GM10248 (cell line): ENCODE data around the gene CCNY.

Experiments
- CTCF ChIA-PET: fragments of 300-600 bp; sonication (Branson Sonifier 250); formaldehyde crosslinking; extraction: SDS; loops from one replicate; lab custom pipeline; 2021; ENCODE audit warnings: antibody characterized with exemption; lab: Yijun Ruan, JAX
- POLR2A ChIA-PET: fragments of 350-650 bp; sonication (Branson Sonifier 250); formaldehyde crosslinking; extraction: SDS; loops from one replicate; lab custom pipeline; 2020; ENCODE audit warnings: antibody characterized with exemption; lab: Yijun Ruan, JAX
- DNase-seq: peaks from one replicate; pipeline ENCODE4 v3.0.0; 2012; ENCODE audit errors: extremely low spot score
- TF ChIP-seq, protein P1 (sequence below): IDR thresholded peaks from 2 replicates; pipeline ENCODE4 v1.5.1; 2012; ENCODE audit warnings: mild to moderate bottlenecking, low read depth; ENCODE audit errors: extremely low read depth, missing control alignments, control extremely low read depth

CCNY gene

DNA sequence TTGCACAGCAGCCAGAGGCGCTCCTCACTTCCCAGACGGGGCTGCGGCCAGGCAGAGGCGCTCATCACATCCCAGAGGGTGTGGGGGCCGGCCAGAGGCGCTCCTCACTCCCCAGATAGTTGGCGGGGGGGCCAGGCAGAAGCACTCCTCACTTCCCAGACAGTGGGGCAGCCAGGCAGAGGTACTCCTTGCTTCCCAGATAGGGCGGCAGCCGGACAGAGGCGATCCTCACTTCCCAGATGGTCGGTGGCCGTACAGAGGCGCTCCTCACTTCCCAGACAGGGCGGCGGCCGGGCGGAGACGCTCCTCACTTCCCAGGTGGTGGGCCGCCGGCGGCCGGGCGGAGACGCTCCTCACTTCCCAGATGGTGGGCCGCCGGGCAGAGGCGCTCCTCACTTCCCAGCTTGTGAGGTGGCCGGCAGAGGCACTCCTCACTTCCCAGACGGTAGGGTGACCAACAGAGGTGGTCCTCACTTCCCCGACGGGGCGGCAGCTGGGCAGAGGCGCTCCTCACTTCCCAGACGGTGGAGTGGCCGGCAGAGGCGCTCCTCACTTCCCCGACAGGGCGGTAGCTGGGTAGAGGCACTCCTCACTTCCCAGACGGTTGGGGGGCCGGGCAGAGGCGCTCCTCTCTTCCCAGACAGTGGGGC, 26.5 kb downstream of the CCNY start:
- CTCF ChIA-PET, result interaction anchor here (1.4 kb wide), 2 partner anchors 9 to 17 kb away, joined by 3 to 4 read pairs; no protein-coding TSS in a partner anchor
- TF ChIP-seq, protein P1, sequence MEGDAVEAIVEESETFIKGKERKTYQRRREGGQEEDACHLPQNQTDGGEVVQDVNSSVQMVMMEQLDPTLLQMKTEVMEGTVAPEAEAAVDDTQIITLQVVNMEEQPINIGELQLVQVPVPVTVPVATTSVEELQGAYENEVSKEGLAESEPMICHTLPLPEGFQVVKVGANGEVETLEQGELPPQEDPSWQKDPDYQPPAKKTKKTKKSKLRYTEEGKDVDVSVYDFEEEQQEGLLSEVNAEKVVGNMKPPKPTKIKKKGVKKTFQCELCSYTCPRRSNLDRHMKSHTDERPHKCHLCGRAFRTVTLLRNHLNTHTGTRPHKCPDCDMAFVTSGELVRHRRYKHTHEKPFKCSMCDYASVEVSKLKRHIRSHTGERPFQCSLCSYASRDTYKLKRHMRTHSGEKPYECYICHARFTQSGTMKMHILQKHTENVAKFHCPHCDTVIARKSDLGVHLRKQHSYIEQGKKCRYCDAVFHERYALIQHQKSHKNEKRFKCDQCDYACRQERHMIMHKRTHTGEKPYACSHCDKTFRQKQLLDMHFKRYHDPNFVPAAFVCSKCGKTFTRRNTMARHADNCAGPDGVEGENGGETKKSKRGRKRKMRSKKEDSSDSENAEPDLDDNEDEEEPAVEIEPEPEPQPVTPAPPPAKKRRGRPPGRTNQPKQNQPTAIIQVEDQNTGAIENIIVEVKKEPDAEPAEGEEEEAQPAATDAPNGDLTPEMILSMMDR, result no peak
- DNase-seq, result no peak
- POLR2A ChIA-PET, result no interaction called here

DNA sequence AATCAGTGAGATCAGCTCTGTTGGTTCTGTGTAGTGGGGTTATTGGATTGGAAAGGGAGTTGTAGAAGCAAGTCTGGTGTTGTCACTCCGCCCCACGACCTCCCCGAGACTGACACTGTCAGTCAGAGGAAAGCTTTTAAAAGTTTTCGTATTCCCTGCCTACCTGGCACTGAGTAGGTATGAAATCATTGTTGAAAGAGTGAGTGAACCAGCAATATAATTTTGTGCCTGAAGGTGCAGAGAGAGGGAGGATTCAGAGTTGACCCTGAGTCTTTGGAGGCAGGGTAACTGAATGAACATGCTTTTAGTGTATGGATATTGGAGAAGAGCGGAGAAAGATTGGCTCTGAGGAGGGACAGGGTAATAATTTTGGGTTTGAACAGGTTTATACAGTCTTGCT, 27.3 kb downstream of the CCNY start:
- CTCF ChIA-PET, result interaction anchor here (1.0 to 1.4 kb wide), 3 partner anchors 10 to 22 kb away, joined by 3 to 4 read pairs (median 3); no protein-coding TSS in a partner anchor
- DNase-seq, result no peak
- TF ChIP-seq, protein P1, result no peak
- POLR2A ChIA-PET, result no interaction called here

DNA sequence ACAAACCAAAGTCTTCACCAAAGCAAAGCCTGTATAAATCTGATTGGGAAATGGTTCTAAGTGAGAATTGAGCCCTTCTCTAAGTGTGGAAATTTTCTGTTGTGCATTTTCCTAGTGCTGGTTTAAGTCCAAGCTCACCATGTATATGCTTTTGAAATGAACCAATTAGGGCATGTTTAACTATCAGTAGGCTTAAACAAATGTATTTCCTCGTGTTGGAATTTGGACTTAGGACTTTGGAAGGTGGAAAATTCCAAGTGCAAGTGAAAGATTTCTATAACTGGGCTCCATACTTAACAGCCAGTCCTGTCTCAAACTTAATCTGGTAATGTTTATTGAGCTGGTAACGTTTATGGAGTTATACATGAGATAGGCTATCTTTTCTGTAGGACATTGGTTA, 28.5 kb downstream of the CCNY start:
- POLR2A ChIA-PET, result no interaction called here
- TF ChIP-seq, protein P1, result no peak
- CTCF ChIA-PET, result interaction anchor here (0.9 to 3.5 kb wide), 5 partner anchors 14 to 53 kb away, joined by 3 to 10 read pairs (median 3); no protein-coding TSS in a partner anchor
- DNase-seq, result no peak

DNA sequence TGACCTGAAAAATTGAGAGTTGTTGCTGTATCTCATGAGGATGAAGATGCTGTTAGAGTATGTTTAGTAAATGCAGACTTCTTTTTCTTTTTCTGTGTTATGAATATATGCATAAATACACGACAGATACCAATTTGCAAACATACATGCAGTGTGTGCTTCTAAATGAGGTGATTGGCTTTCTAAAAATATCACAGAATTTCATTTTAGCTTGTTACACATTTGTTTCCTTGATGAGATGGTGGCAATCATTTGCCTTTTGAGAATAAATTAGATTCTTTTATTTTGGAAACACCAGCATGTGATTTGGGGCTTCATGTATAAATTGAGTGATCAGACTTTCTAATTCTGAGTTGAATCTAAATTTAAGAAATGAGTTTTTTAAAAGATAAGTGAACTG, 29.7 kb downstream of the CCNY start:
- DNase-seq, result no peak
- ChIA-PET POLR2A (no interaction called here), CTCF (interaction anchor here (1.0 to 3.5 kb wide), 5 partner anchors 8 to 170 kb away, joined by 3 to 10 read pairs (median 5); no protein-coding TSS in a partner anchor)
- TF ChIP-seq, protein P1, result no peak

DNA sequence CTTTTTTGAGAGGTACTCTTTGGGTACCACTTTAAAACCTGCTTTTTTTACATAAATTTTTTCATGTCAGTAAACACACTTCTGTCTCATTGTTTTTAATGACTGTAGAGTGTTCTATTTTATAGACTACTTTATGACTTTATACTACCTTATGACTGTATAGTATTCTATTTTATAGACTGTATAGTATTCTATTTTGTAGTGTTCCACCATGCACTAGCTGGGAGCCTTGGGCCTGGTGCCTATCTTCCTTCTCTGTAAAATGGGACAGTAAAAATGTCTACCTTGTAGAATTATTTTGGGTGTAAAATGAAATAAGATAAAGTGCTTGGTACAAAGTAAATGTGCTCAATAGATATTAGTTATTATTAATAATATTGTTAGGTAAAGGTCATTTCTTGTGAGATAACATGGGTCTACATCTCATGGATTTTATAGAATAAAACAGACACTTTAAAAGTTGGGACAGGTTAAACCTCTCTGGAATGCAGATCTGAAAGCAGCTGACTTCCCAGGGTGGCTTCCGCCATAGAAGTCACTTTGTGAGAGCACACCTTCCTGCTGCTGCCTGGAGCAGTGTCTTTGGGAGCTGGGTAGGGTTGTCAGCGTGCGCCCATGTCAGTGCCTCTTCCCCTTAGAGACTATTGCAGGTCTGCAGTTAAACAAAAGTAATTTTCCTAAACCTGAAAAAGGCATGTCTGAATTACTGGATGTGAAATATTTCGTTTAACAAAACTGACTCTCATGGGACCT, 31.0 kb downstream of the CCNY start:
- no peak for DNase-seq
- ChIA-PET CTCF (interaction anchor here (1.9 to 3.5 kb wide), 4 partner anchors 9 to 15 kb away, joined by 4 to 10 read pairs (median 6); no protein-coding TSS in a partner anchor), POLR2A (no interaction called here)
- TF ChIP-seq, protein P1, result no peak

DNA sequence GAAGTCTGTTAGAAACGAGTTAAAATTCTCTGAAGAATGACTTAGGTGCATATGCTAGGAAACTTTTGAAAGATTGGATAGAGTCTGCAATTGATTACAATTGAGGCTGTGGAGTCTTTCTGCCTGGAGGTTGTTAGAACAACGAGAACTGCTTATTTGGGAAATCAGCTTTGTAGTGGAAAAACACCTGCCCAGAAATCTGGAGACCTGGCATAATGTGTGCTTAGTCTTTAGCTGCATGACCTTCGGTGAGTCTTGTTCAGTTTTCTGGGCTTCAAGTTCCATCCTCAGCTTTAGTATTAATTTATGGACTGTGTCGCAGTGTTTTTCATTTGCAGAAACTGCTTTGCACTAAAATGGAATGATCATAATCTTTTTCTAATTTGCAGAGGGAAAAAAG, 31.7 kb downstream of the CCNY start:
- CTCF ChIA-PET, result interaction anchor here (2.0 kb wide), 1 partner anchor 10 kb away, joined by 5 read pairs; no protein-coding TSS in a partner anchor
- POLR2A ChIA-PET, result no interaction called here
- TF ChIP-seq, protein P1, result no peak
- DNase-seq, result no peak
